Body of pancreas (tissue), 4 donors: Measurements from ENCODE around the gene SESN2. TPM values are rescaled to one million over a fixed set of nuclear protein-coding genes. Genes with fewer than 3 reads are reported as not detected.

ENCODE experiments used
- ATAC-seq: fragments of 150-250 bp; one replicate; pipeline ENCODE4 v1.9.1; 2016
- DNase-seq, 4 donors: peaks; one replicate each; pipeline ENCODE4 v3.0.0-alpha.2; 2019
- H3K27ac ChIP-seq, 4 donors: fragments of 200-600 bp; sonication (generic); 1 replicate in 3 of 4; 2 replicates in 1 of 4; pipeline versions ENCODE4 v1.5.1 to v1.6.1; 2016 to 2019; ENCODE audit warnings: mild to moderate bottlenecking in 1 of 4, mixed read lengths in 1 of 4, moderate library complexity in 1 of 4
- H3K27me3 ChIP-seq, 2 donors: fragments of 200-600 bp; sonication (generic); one replicate each; pipeline ENCODE4 v1.6.0; 2016; ENCODE audit warnings: mild to moderate bottlenecking in 1 of 2
- H3K36me3 ChIP-seq, 2 donors: fragments of 200-600 bp; sonication (generic); replicated peaks in 1 of 2; 2 replicates each; pipeline ENCODE4 v1.5.1; 2016; ENCODE audit warnings: low read depth in 2 of 2; ENCODE audit not compliant: insufficient read depth in 1 of 2
- H3K4me1 ChIP-seq: fragments of 200-600 bp; sonication (generic); one replicate; pipeline ENCODE4 v1.6.0; 2016
- H3K4me3 ChIP-seq, 2 donors: fragments of 200-600 bp; sonication (generic); 1 replicate in 1 of 2; 2 replicates in 1 of 2; pipeline ENCODE4 v1.5.1; 2016 to 2019
- H3K9me3 ChIP-seq, 3 donors: fragments of 200-600 bp; sonication (generic); 1 replicate in 2 of 3; 2 replicates in 1 of 3; pipeline ENCODE4 v1.5.1; 2016
- POLR2A ChIP-seq, 3 donors: fragments of 450-650 bp; IDR thresholded peaks; one replicate each; pipeline ENCODE4 v1.6.1; 2016; ENCODE audit warnings: antibody characterized with exemption in 3 of 3, mild to moderate bottlenecking in 2 of 3
- WGBS, 2 donors: methylation state at CpG; one replicate each; pipeline ENCODE4 v1.1.5; 2017; 5-methylcytosine and 5-hydroxymethylcytosine counted together
- intact Hi-C: fragments of 100-400 bp; cut with DNase I; formaldehyde crosslinking; loops from one replicate; pipeline ENCODE4 v1.15.1; 2023
- total RNA-seq, 2 donors: library from RNA; depleted of rRNA; stranded (reverse); fragments of >200 nt; gene quantifications; one replicate each; pipeline ENCODE4 v1.1.0, GENCODE V29; 2016
- TF ChIP-seq, protein P1 (sequence below), 7 experiments: fragments of 450-650 bp in 4 of 7; fragments of 200-600 bp in 3 of 7; sonication (generic) in 3 of 7; IDR thresholded peaks; one replicate each; pipeline ENCODE4 v1.5.1; 2016 to 2019; ENCODE audit warnings: antibody characterized with exemption in 7 of 7

The SESN2 gene
- total RNA-seq, 2 donors from 2014 or later = 8.2 to 12.5 TPM

DNA sequence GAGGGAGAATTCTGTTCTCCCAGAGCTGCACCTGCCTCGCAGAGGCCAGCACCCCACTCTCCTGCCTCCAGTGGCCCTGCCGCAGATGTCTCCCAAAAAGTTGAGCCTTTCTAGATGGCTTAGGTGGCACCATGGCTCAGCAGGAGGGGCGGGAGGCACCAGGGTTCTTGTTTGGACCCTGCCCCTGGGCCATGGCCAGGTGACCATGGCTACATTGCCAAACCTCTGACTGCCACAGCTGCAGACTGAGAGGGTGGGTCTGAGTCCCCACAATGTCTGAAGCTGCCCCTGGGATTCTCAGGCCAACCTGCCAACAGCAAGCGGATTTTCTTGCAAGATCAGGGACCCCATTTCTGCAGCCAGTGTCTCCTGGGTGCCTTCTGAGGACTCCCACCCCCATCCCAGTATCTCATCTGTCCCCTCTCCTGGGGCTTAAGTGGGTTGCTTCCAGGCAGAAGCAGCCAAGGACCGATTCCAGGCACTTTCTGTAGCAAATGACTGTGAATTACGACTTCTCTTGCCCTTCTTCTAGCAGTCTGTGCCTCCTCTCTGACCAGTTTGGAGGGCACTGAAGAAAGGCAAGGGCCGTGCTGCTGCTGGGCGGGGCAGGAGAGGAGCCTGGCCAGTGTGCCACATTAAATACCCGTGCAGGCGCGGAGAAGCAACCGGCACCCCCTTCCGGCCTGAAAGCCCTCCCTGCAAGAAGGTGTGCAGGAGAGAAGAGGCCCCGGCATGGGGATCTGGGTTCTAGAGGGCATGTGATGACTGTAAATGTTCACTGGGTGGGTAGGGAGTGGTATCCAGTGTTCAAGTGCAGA is 22.5 kb downstream of the SESN2 start:
- Histone ChIP-seq H3K27me3 (no peaks in the 10 kb centered on the region), H3K4me1 (no peaks in the 10 kb centered on the region), H3K9me3 (no peaks in the 10 kb centered on the region), H3K4me3 (no peak overlapping the region), H3K36me3 (peaks cover 7 to 18% of the 10 kb centered on the region in 2 donors), H3K27ac (peak overlapping the region in 1 of 4 donors; percentile 16)
- TF ChIP-seq, protein P1, sequence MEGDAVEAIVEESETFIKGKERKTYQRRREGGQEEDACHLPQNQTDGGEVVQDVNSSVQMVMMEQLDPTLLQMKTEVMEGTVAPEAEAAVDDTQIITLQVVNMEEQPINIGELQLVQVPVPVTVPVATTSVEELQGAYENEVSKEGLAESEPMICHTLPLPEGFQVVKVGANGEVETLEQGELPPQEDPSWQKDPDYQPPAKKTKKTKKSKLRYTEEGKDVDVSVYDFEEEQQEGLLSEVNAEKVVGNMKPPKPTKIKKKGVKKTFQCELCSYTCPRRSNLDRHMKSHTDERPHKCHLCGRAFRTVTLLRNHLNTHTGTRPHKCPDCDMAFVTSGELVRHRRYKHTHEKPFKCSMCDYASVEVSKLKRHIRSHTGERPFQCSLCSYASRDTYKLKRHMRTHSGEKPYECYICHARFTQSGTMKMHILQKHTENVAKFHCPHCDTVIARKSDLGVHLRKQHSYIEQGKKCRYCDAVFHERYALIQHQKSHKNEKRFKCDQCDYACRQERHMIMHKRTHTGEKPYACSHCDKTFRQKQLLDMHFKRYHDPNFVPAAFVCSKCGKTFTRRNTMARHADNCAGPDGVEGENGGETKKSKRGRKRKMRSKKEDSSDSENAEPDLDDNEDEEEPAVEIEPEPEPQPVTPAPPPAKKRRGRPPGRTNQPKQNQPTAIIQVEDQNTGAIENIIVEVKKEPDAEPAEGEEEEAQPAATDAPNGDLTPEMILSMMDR (IDR thresholded peaks at IDR 0.05) = no peak
- TF ChIP-seq POLR2A (IDR thresholded peaks at IDR 0.05) = no peak
- WGBS, 2 donors = 87 to 89% methylated on average over 12 to 14 of the region's 14 CpGs
- ATAC-seq (no peak), DNase-seq (no peak)
- intact Hi-C loops = no loop called here

DNA sequence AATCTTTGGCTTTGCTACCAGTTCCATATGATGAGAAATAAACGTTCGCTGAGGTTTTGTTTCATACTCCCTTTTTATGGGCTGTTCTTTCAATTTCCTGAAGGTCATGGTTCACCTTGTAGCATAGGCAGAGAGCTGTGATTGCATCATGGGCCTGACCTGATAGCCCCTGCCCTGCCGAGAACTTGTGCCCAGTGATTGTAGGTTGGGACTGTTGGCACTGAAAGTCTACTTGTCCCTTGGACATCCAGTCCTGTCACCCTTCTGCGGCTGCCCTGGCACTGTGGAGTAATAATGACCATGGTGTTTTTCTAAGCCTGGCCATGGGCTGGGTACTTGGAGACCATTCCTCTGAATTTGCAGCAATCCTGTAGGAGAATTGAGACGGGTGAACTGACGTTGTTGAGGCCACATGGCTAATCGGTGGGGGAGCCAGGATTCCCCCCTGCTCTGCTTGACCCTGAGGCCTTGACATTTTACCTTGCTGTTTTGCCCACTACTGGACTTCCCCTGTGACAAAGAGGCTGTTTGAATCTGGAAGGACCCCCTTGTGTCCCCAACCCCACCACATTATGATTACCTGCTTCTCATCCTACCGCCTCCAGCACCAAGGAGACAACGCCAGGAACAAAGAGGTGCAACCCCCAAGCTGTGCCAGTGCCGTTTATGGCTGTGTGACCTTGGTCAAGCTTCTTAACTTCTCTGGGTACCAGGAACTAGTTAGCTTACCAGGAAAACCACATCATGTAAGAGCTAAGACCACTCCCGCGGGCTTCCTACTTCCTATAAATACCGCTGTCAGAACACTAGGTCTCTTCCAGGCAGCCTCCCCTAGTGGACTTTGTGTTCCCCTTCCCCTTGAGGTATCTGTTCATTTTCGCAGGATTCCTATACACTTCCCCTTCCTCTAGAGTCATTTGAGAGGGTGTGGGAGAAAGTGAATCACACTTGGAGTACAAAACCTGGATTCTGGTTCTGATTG is 23.4 kb downstream of the SESN2 start:
- peak overlapping the region in 1 of 4 donors; percentile 7 for H3K27ac ChIP-seq
- TF ChIP-seq POLR2A (IDR thresholded peaks at IDR 0.05) = no peak
- TF ChIP-seq, protein P1 (IDR thresholded peaks at IDR 0.05) = no peak
- H3K36me3 ChIP-seq = peaks cover 7 to 18% of the 10 kb centered on the region in 2 donors
- no peaks in the 10 kb centered on the region for H3K27me3 ChIP-seq
- peak in 1 of 4 donors; percentile 43 for DNase-seq
- H3K4me3 ChIP-seq = no peak overlapping the region
- no peaks in the 10 kb centered on the region for H3K9me3 ChIP-seq
- no peak for ATAC-seq
- intact Hi-C loops = no loop called here
- WGBS, 2 donors = 75% methylated on average over 11 to 14 of the region's 14 CpGs
- no peaks in the 10 kb centered on the region for H3K4me1 ChIP-seq

DNA sequence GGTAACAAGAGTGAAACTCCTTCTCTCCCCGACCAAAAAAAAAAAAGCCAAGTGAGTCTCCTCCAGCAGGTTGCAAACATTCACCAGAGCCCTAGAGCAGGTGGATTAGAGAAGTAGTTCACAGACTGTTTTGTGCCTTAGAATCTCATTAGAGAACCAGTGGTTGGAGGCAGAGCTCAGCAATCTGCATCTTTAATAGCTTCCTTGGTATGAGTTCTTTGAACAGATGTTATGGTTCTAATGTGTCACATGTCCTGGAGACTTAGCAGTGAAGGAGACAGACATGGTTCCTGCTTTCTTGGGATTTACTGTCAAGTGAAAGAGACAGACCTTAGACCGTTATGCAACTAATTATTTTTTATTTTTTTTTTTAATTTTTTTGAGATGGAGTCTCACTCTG is 26.8 kb downstream of the SESN2 start:
- no peak for DNase-seq

DNA sequence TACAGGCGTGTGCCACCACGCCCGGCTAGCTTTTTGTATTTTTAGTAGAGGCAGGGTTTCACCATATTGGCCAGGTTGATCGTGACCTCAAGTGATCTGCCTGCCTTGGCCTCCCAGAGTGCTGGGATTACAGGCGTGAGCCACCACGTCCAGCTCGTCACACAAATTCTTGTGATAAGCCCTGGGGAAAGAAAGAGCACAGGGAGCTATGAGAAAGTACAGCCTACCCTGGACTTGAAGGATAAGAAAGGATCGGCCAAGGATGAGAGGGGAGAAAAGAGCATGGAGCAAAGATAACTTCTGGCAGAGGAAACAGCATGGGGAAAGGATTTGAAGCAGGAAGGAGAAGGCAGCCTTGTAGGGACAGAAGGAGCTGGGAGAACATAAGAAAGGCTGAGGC is 29.2 kb downstream of the SESN2 start:
- ATAC-seq (no peak), DNase-seq (no peak)
- Histone ChIP-seq H3K4me3 (no peak overlapping the region), H3K4me1 (no peaks in the 10 kb centered on the region), H3K36me3 (no peaks in the 10 kb centered on the region), H3K27ac (no peak overlapping the region), H3K27me3 (no peaks in the 10 kb centered on the region), H3K9me3 (no peaks in the 10 kb centered on the region)
- intact Hi-C loops = no loop called here
- 91 to 93% methylated on average over 8 of the region's 8 CpGs for WGBS, 2 donors
- TF ChIP-seq, protein P1 (IDR thresholded peaks at IDR 0.05) = no peak
- TF ChIP-seq POLR2A (IDR thresholded peaks at IDR 0.05) = no peak

More for the DNA sequence above, 26.8 kb downstream of the SESN2 start:
- WGBS, 2 donors = 62 to 64% methylated on average over 2 of the region's 2 CpGs
- no peaks in the 10 kb centered on the region for H3K27me3 ChIP-seq
- TF ChIP-seq, protein P1 (IDR thresholded peaks at IDR 0.05) = no peak
- no peak for TF ChIP-seq POLR2A (IDR thresholded peaks at IDR 0.05)
- H3K4me3 ChIP-seq = no peak overlapping the region
- H3K27ac ChIP-seq = no peak overlapping the region
- H3K9me3 ChIP-seq = no peaks in the 10 kb centered on the region
- intact Hi-C loops = no loop called here
- ATAC-seq = no peak
- no peaks in the 10 kb centered on the region for H3K4me1 ChIP-seq
- peaks cover 1 to 3% of the 10 kb centered on the region in 2 donors for H3K36me3 ChIP-seq
